ENCODE data around the gene SPPL3.

The SPPL3 gene

GRCh38 chr12:120941412-120941811 is 37.3 kb upstream of the SPPL3 start:
- CTCF ChIA-PET: no interaction called here
- POLR2A ChIA-PET (ENCODE audit: low non-redundant PET): no interaction called here
- H3K27ac ChIP-seq: no peak overlapping the region
- DNase-seq (ENCODE audit: low spot score): no peak
- no peak for TF ChIP-seq CTCF (conservative IDR thresholded peaks at IDR 0.05; ENCODE audit: low read depth)

- ChIA-PET CTCF (no interaction called here), POLR2A (ENCODE audit: low non-redundant PET) (no interaction called here)
- DNase-seq (ENCODE audit: low spot score): no peak
- H3K27ac ChIP-seq: no peak overlapping the region
- no peak for TF ChIP-seq CTCF (conservative IDR thresholded peaks at IDR 0.05; ENCODE audit: low read depth)
Observed at GRCh38 chr12:120940799-120941198, 36.6 kb upstream of the SPPL3 start.

- ChIA-PET POLR2A (ENCODE audit: low non-redundant PET) (no interaction called here), CTCF (interaction anchor here (1.1 kb wide), 1 partner anchor 31 kb away, joined by 3 read pairs; no protein-coding TSS in a partner anchor)
- DNase-seq (ENCODE audit: low spot score): no peak
- no peak for TF ChIP-seq CTCF (conservative IDR thresholded peaks at IDR 0.05; ENCODE audit: low read depth)
- no peak overlapping the region for H3K27ac ChIP-seq
Observed at GRCh38 chr12:120940006-120940405, 35.8 kb upstream of the SPPL3 start.

- no peak overlapping the region for H3K27ac ChIP-seq
- no peak for TF ChIP-seq CTCF (conservative IDR thresholded peaks at IDR 0.05; ENCODE audit: low read depth)
- CTCF ChIA-PET: interaction anchor here (0.7 to 1.1 kb wide), 2 partner anchors 9 to 32 kb away, joined by 3 read pairs; no protein-coding TSS in a partner anchor
- POLR2A ChIA-PET (ENCODE audit: low non-redundant PET): no interaction called here
- DNase-seq (ENCODE audit: low spot score): no peak
Observed at GRCh38 chr12:120939523-120939922, 35.4 kb upstream of the SPPL3 start.

- TF ChIP-seq CTCF (conservative IDR thresholded peaks at IDR 0.05; ENCODE audit: low read depth): no peak
- no peak overlapping the region for H3K27ac ChIP-seq
- POLR2A ChIA-PET (ENCODE audit: low non-redundant PET): no interaction called here
- no peak for DNase-seq (ENCODE audit: low spot score)
- CTCF ChIA-PET: no interaction called here
Observed at GRCh38 chr12:120938496-120938895, 34.3 kb upstream of the SPPL3 start.

GRCh38 chr12:120936197-120936596 is 32.0 kb upstream of the SPPL3 start:
- ChIA-PET POLR2A (ENCODE audit: low non-redundant PET) (interaction anchor here (0.7 kb wide), 1 partner anchor 13 kb away, joined by 6 read pairs; no protein-coding TSS in a partner anchor), CTCF (interaction anchor here (0.6 kb wide), 1 partner anchor 160 kb away, joined by 3 read pairs; no protein-coding TSS in a partner anchor)
- no peak for DNase-seq (ENCODE audit: low spot score)
- no peak for TF ChIP-seq CTCF (conservative IDR thresholded peaks at IDR 0.05; ENCODE audit: low read depth)
- H3K27ac ChIP-seq: no peak overlapping the region

- CTCF ChIA-PET: no interaction called here
- DNase-seq (ENCODE audit: low spot score): no peak
Observed at GRCh38 chr12:120933786-120934185, 29.6 kb upstream of the SPPL3 start.

More at GRCh38 chr12:120933786-120934185, 29.6 kb upstream of the SPPL3 start:
- no peak for TF ChIP-seq CTCF (conservative IDR thresholded peaks at IDR 0.05; ENCODE audit: low read depth)
- no peak overlapping the region for H3K27ac ChIP-seq
- POLR2A ChIA-PET (ENCODE audit: low non-redundant PET): no interaction called here

Data from RWPE1 (cell line).